C4-2B (cell line): Measurements from ENCODE around the gene HOXA10.

ENCODE experiments used
- CTCF ChIP-seq: fragments of 450-650 bp; conservative IDR thresholded peaks from 2 replicates; pipeline ENCODE4 v1.5.1; 2017; ENCODE audit warnings: mild to moderate bottlenecking
- ZFX ChIP-seq: fragments of 450-650 bp; IDR thresholded peaks from 2 replicates; pipeline ENCODE4 v1.6.1; 2017

- no peak for TF ChIP-seq CTCF
- no peak for TF ChIP-seq ZFX
Observed at GRCh38 chr7:27182285-27182841, 8.2 kb upstream of the HOXA10 start.
